Measurements from ENCODE around the gene PINK1. TPM values are rescaled to one million over a fixed set of nuclear protein-coding genes. Genes with fewer than 3 reads are reported as not detected.

PINK1 gene
- total RNA-seq, 1 experiment from 2014 or later = 44.6 TPM

GRCh38 chr1:20680269-20680668 is 47.0 kb downstream of the PINK1 start:
- DNase-seq (ENCODE audit: low read depth) = no peak

- DNase-seq (ENCODE audit: low read depth) = no peak
These were observed 48.7 kb downstream of the PINK1 start for GRCh38 chr1:20681999-20682398.

- DNase-seq (ENCODE audit: low read depth) = no peak
These were observed 49.4 kb downstream of the PINK1 start for GRCh38 chr1:20682571-20683236.

GRCh38 chr1:20683614-20684013 is 50.4 kb downstream of the PINK1 start:
- no peak for DNase-seq (ENCODE audit: low read depth)

GRCh38 chr1:20684050-20684620 is 50.9 kb downstream of the PINK1 start:
- DNase-seq (ENCODE audit: low read depth) = no peak

GRCh38 chr1:20684651-20685050 is 51.4 kb downstream of the PINK1 start:
- no peak for DNase-seq (ENCODE audit: low read depth)

GRCh38 chr1:20685099-20685662 is 51.9 kb downstream of the PINK1 start:
- DNase-seq (ENCODE audit: low read depth) = no peak

- DNase-seq (ENCODE audit: low read depth) = no peak
These were observed 52.5 kb downstream of the PINK1 start for GRCh38 chr1:20685741-20686140.

- no peak for DNase-seq (ENCODE audit: low read depth)
These were observed 53.8 kb downstream of the PINK1 start for GRCh38 chr1:20686883-20687725.

- DNase-seq (ENCODE audit: low read depth) = no peak
These were observed 56.4 kb downstream of the PINK1 start for GRCh38 chr1:20689645-20690056.

GRCh38 chr1:20691872-20692271 is 58.6 kb downstream of the PINK1 start:
- no peak for DNase-seq (ENCODE audit: low read depth)

GRCh38 chr1:20693623-20694022 is 60.4 kb downstream of the PINK1 start:
- DNase-seq (ENCODE audit: low read depth) = no peak

GRCh38 chr1:20695515-20695914 is 62.3 kb downstream of the PINK1 start:
- DNase-seq (ENCODE audit: low read depth) = no peak

GRCh38 chr1:20696397-20697333 is 63.4 kb downstream of the PINK1 start:
- DNase-seq (ENCODE audit: low read depth) = peak; percentile 96

- no peak for DNase-seq (ENCODE audit: low read depth)
These were observed 64.3 kb downstream of the PINK1 start for GRCh38 chr1:20697563-20697962.

GRCh38 chr1:20698195-20698910 is 65.1 kb downstream of the PINK1 start:
- DNase-seq (ENCODE audit: low read depth) = peak; percentile 42

- no peak for DNase-seq (ENCODE audit: low read depth)
These were observed 66.3 kb downstream of the PINK1 start for GRCh38 chr1:20699558-20699957.

GRCh38 chr1:20700636-20701215 is 67.5 kb downstream of the PINK1 start:
- DNase-seq (ENCODE audit: low read depth) = no peak
